ENCODE measurements around the gene CDC123. TPM values are rescaled to one million over a fixed set of nuclear protein-coding genes. Genes with fewer than 3 reads are reported as not detected.

Gene CDC123
- total RNA-seq, 1 donor from 2014 or later = 81.1 TPM

DNA sequence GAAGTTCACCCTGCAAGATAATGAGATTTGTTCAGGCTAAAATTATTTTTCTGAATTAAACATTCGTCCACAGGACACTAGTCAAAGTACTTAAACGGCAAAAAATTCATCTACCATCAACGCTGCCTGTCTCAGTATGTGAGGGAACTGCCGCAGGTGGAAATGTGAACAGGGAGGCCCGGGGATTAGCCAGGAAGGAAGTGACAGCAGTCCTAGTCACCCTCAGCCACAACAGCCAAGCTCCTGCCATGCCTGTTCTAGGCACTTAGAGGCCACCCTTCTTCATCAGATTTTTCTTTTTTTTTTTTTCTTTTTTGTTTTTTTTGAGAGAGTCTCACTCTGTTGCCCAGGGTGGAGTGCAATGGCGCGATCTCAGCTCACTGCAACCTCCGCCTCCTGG is 9.7 kb upstream of the CDC123 start:
- H3K4me3 Mint-ChIP-seq = no peak overlapping the region
- intact Hi-C loops (cut with micrococcal nuclease) = no loop called here
- H3K27ac Mint-ChIP-seq = no peak overlapping the region
- no peaks in the 10 kb centered on the region for H3K27me3 Mint-ChIP-seq
- TF ChIP-seq, protein P1, sequence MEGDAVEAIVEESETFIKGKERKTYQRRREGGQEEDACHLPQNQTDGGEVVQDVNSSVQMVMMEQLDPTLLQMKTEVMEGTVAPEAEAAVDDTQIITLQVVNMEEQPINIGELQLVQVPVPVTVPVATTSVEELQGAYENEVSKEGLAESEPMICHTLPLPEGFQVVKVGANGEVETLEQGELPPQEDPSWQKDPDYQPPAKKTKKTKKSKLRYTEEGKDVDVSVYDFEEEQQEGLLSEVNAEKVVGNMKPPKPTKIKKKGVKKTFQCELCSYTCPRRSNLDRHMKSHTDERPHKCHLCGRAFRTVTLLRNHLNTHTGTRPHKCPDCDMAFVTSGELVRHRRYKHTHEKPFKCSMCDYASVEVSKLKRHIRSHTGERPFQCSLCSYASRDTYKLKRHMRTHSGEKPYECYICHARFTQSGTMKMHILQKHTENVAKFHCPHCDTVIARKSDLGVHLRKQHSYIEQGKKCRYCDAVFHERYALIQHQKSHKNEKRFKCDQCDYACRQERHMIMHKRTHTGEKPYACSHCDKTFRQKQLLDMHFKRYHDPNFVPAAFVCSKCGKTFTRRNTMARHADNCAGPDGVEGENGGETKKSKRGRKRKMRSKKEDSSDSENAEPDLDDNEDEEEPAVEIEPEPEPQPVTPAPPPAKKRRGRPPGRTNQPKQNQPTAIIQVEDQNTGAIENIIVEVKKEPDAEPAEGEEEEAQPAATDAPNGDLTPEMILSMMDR (IDR thresholded peaks at IDR 0.05) = no peak
- DNase-seq (no peak), ATAC-seq (ENCODE audit: low read depth) (no peak)
- no peaks in the 10 kb centered on the region for H3K9me3 Mint-ChIP-seq
- peaks cover 2% of the 10 kb centered on the region for H3K4me1 Mint-ChIP-seq
- H3K36me3 Mint-ChIP-seq (ENCODE audit: low read depth) = peaks cover 45% of the 10 kb centered on the region
- POLR2A ChIA-PET = no interaction called here
- CTCF ChIA-PET = no interaction called here

DNA sequence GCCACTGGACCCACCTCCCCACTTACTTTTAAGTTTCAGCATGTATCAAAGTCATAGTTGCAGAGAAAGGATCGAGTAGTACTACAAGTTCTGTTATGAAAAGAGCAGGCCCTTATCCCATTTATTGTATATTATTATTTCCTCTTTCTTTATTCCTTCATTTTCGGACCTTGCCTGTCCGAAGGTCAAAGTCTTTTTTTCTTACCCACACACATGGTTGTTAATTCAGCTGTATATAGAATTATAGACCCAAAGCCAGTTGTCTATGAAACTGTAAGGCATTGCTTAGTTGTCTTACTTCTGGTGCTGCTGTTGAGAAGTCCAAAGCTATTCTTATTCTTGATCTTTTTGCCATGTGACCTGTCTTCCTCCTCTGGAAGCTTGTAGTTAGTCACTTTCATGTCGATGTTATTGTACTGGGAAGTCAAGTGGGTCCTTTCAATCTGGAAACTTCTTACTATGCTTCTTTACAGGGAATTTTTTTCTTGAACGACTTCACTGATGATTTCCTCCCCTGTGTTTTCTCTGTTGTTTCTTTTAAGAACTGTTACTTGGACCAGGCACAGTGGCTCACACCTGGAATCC is 8.6 kb upstream of the CDC123 start:
- ChIA-PET POLR2A (no interaction called here), CTCF (no interaction called here)
- no peaks in the 10 kb centered on the region for H3K4me1 Mint-ChIP-seq
- H3K36me3 Mint-ChIP-seq (ENCODE audit: low read depth) = peaks cover 44% of the 10 kb centered on the region
- TF ChIP-seq, protein P1 (IDR thresholded peaks at IDR 0.05) = no peak
- H3K4me3 Mint-ChIP-seq = no peak overlapping the region
- intact Hi-C loops (cut with micrococcal nuclease) = no loop called here
- no peaks in the 10 kb centered on the region for H3K27me3 Mint-ChIP-seq
- H3K27ac Mint-ChIP-seq = no peak overlapping the region
- no peaks in the 10 kb centered on the region for H3K9me3 Mint-ChIP-seq
- no peak for DNase-seq
- ATAC-seq (ENCODE audit: low read depth) = no peak

- peaks cover 41% of the 10 kb centered on the region for H3K36me3 Mint-ChIP-seq (ENCODE audit: low read depth)
- TF ChIP-seq, protein P1 (IDR thresholded peaks at IDR 0.05) = no peak
- H3K9me3 Mint-ChIP-seq = no peaks in the 10 kb centered on the region
- no peak overlapping the region for H3K4me3 Mint-ChIP-seq
- ChIA-PET CTCF (no interaction called here), POLR2A (no interaction called here)
- intact Hi-C loops (cut with micrococcal nuclease) = no loop called here
- H3K27me3 Mint-ChIP-seq = no peaks in the 10 kb centered on the region
- DNase-seq (no peak), ATAC-seq (ENCODE audit: low read depth) (no peak)
- no peaks in the 10 kb centered on the region for H3K4me1 Mint-ChIP-seq
- no peak overlapping the region for H3K27ac Mint-ChIP-seq
Observed at GRCh38 chr10:12188656-12189055, 7.3 kb upstream of the CDC123 start.

DNA sequence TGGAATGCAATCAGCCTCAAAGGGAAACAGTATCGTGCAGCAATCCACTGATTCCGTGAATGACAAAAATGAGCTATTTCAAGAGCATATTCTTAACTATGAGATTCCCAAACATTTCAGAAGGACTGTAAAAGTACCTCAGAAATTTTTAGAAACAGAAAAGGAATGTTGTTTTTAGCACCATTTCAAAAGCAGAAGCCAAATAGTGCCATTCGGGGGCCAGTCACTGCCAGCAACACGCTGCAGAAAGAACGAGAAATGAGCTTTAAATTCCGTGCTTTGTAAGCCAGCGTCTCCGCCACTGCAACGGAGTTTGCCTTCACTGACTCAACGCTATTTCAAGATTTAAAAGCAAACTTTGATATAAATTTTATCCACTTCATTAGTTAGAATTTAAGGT is 6.6 kb upstream of the CDC123 start:
- peaks cover 5% of the 10 kb centered on the region for H3K4me1 Mint-ChIP-seq
- H3K27ac Mint-ChIP-seq = no peak overlapping the region
- peaks cover 39% of the 10 kb centered on the region for H3K36me3 Mint-ChIP-seq (ENCODE audit: low read depth)
- ChIA-PET POLR2A (no interaction called here), CTCF (no interaction called here)
- TF ChIP-seq, protein P1 (IDR thresholded peaks at IDR 0.05) = no peak
- H3K4me3 Mint-ChIP-seq = no peak overlapping the region
- H3K27me3 Mint-ChIP-seq = no peaks in the 10 kb centered on the region
- ATAC-seq (ENCODE audit: low read depth) = no peak
- intact Hi-C loops (cut with micrococcal nuclease) = no loop called here
- H3K9me3 Mint-ChIP-seq = no peaks in the 10 kb centered on the region
- DNase-seq = no peak

GRCh38 chr10:12191715-12192114 is 4.3 kb upstream of the CDC123 start:
- Mint-ChIP-seq H3K4me3 (no peak overlapping the region), H3K4me1 (peaks cover 27% of the 10 kb centered on the region), H3K27ac (no peak overlapping the region), H3K27me3 (no peaks in the 10 kb centered on the region), H3K9me3 (no peaks in the 10 kb centered on the region), H3K36me3 (ENCODE audit: low read depth) (peaks cover 36% of the 10 kb centered on the region)
- intact Hi-C loops (cut with micrococcal nuclease) = loop anchor here (10.0 kb wide), 1 partner anchor 1027 kb away; no protein-coding TSS in a partner anchor
- ChIA-PET POLR2A (no interaction called here), CTCF (no interaction called here)
- DNase-seq = no peak
- no peak for ATAC-seq (ENCODE audit: low read depth)
- TF ChIP-seq, protein P1 (IDR thresholded peaks at IDR 0.05) = no peak

Measured in activated B cell treated with CpG ODN at 0.5 μM for 24 hours (primary cell).